ENCODE data around the gene CTU2.
A peak's percentile ranks its signal among the peaks of the same experiment; 100 is the strongest.

The CTU2 gene

DNA sequence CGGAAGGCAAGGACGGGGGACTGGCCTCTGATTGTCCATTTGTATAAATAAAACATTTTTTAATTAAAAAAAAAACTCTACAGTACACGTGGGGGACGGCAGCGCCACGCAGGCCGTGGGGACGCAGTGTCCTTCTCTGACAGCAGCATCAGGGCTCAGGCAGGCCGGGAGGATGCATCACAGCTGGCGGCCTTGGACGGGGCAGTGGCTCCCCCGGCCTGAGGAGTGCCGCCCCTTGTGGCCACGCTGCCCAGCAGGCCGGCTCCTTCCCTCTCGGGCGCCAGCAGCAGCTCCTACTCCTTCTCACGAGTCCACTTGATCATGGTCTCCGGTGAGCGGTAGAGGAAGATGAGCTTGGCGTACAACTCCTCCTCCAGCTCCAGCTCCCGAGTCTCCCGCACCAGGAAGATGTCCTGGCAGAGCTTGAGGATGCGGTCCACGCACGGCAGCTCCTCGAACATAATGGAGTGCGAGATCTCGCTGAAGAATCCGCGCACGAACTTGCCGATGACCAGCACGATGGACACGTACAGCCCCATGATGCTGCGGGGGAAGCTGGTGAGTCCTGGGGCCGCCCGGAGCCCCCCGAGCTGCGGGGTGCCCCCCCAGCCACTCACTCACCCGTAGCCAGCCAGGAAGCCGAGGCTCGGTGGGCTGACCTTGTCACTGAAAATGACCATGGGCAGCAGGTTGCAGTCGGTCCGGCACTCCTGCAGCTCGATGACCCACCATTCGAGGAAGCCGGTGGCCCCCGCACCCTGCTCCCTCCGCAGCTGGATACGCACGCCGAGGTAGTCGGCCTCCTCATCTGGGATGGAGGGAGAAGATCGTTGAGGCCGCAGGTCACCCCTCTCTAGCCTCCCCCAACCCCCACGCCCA lies 9.2 kb downstream of the CTU2 start:
- DNase-seq = no peak

DNA sequence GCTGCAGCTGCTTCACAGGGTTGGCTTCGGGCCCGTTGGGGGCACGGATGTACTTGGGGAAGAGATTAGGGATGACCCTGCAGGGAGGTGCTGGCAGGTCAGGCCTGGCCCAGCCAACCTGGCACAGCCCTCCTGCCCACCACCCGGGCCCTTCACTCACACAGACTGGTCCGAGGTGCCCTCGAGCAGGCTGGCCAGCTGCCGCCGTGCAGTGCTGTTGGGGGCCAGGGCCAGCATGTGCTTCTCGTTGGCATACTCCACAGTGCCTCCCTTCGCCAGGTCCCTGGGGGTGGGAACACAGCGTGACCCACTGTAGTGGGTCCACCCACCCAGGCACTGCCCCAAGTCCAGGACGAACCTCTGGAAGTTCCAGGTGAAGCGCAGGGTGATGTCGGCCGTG lies 9.9 kb downstream of the CTU2 start:
- no peak for DNase-seq

- DNase-seq = no peak
These were observed 10.3 kb downstream of the CTU2 start for GRCh38 chr16:88716601-88717001.

DNA sequence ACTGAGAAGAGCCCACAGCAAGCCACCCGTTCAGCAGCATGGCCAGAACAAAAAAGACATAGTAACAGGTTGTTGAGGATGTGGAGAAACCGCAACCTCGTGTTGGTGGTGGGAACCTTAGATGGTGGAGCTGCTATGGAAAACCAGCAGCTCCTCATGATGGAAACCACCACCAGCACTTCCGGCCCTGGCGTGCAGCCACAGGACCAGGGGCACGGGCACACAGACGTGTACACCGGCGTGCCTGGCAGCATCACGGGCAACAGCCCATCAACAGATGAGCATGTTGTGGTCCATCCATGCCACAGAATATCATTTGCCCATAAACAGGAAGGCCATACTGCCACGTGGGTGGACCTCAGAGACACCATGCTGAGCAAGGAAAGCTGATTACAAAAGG lies 11.9 kb downstream of the CTU2 start:
- DNase-seq = no peak

DNA sequence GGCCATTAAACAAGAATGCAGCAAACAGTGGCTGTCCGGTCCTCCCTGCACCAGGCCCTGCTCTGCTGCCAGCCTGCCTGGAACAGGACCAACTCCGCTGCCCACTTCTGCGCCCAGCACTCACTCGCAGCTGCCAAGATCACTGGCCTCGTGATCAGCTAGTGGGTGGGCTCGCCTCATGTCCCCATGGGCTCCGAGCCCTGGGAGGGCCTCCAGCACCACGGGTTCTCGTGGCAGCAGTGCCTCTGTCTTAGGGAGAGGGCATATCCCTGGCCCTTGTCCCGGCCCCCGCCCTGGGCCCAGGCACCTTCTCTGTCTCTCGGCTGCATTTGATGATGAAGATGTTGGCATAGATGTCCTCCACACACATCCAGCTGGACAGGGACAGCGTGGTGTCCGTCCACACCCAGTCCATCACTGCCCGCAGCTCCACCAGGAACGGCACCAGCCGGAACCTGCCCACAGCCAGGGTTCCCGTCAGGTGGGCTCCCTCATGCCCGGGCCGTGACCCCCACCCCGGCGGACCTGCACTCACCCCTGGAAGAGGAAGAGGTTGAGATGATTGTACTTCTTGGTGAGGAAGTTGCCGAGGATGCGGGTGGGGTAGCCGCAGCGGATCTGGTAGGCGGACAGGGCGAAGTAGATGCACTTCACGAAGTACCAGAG lies 13.1 kb downstream of the CTU2 start:
- DNase-seq = no peak

GRCh38 chr16:88719933-88720296 lies 13.6 kb downstream of the CTU2 start:
- no peak for DNase-seq

GRCh38 chr16:88720396-88720970 lies 14.2 kb downstream of the CTU2 start:
- DNase-seq = no peak

DNA sequence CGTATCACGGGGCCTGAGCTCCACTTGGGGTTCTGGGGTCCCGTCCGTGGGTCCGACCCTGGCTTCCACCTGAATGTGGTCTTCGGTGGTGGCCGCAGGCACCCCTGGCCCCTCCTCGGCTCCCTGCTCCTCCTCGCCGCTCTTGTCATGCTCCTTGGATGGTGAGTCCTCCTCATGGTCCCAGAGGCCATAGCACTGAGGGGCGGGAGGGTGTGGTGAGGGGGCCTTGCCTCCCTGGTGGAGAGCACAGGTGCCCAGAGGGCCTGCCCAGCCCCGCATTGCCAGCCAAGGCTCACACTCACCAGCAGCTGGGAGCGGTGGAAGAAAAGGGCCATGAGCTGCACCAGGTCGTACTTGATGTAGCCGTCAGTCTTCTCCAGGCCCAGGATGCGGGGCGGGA lies 14.9 kb downstream of the CTU2 start:
- no peak for DNase-seq

DNA sequence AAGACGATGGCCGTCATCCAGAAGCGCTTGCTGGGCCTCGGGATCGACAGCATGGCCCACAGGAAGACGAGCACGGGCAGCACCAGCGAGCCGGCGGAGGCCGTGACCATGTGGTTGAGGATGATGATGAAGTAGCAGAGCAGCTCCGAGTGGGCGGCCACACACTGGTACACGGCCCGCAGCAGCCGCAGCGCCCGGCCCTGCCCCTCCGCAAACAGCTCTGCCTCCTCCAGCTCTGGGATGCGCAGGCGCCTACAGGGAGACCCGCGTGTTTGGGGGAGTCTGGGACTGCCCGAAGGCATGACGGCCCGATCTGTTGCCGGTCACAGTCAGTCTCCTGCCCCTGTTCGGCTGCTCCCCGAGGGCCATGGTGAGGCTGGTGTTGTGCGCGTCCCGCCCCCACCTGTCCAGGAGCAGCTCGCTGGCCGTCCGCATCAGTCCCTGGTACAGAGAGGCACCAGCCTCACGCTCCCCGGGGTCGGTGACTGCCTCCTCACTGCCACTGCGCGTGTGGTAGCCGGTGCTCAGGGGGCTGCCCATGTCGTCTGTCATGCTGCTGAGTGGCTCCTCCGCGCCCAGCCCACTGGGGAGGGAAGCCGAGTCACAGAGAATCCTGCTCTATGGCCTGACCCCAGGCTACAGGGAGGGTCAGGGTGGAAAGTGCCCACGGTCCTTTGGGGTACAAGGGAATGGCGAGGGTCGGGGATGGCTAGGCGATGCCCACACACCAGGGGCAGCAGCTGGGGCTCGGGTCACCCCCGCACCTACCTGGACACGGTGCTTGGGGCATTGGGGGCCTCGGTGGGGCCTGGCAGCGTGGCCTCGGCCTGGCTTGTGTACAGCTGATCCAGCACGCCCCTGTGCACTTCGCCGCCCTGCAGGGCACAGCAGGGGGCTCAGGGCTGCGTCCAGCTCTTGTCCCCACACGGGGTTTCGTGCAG lies 15.8 kb downstream of the CTU2 start:
- no peak for DNase-seq

- DNase-seq = no peak
These were observed 16.6 kb downstream of the CTU2 start for GRCh38 chr16:88722784-88723506.

DNA sequence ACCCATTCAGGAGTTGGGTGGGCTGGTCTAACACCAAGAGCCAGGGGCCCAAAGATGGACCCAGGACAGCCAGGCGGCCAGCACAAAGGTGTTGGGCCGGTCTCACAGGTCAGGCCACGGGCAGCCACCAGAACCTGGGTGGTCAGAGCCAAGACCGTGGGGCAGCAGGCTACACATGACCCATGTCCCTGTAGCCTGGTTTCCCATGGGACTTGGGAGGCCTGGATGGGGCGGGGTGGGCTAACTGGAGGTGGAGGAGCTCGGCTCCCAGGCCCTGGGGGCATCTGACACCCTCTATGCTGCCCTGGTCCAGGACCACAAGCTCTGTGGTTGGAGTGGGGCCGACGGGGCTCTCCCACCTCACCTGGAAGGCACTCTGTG lies 17.2 kb downstream of the CTU2 start:
- no peak for DNase-seq

DNA sequence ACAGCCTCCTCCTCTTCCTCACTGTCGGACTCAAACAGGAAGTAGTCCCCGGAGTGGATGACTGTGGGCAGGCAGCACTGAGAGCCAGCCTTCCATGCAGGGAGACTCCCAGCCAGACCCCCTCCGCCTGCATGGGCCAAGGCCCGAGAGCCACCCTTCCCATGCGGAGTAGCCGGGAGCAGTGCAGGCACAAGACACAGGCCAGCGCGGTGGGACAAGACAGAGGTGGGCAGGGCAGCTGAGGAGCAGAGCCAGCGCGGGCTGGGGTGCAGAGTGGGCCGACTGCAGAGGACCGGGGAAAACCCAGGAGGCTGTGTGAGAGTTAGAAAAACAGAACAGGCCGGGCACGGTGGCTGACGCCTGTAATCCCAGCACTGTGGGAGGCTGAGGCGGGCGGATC lies 17.6 kb downstream of the CTU2 start:
- DNase-seq = no peak

GRCh38 chr16:88724855-88725555 lies 18.7 kb downstream of the CTU2 start:
- DNase-seq = no peak

- DNase-seq = no peak
These were observed 19.5 kb downstream of the CTU2 start for GRCh38 chr16:88725609-88726407.

DNA sequence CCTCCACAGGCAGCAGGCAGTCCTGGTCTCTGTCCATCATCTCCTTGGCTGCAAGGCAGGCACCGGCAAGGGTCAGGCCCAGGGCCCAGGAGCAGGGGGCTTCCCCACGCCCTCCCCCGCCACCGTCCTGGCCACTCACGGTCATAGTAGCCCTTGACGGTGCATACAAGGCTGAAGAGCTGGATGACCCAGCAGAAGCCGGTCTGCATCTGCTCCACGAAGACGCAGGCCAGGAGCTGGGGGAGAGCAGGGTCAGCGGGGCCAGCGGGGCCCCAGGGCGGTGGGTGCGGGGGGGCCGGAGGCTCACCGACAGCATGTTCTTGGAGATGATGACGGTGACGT lies 20.1 kb downstream of the CTU2 start:
- no peak for DNase-seq

DNA sequence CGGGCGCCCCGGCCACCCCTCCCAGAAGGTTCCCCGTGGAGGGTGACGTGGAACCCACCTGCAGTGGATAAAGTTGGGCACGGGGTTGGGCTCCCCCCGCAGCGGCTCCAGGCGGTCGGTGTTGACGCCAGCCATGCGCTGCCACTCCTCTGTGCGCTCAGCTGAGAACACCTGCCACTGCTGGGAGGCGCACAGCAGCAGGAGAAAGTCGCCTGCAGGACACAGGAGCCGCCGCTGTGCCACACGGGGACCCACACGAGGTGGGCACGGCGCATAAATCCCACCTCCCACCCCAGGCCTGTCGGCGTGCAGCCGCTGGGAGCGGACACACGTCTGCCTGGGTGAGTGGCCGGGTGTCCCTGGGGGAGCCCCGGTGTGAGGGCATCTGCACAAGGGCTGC lies 20.7 kb downstream of the CTU2 start:
- DNase-seq = no peak

DNA sequence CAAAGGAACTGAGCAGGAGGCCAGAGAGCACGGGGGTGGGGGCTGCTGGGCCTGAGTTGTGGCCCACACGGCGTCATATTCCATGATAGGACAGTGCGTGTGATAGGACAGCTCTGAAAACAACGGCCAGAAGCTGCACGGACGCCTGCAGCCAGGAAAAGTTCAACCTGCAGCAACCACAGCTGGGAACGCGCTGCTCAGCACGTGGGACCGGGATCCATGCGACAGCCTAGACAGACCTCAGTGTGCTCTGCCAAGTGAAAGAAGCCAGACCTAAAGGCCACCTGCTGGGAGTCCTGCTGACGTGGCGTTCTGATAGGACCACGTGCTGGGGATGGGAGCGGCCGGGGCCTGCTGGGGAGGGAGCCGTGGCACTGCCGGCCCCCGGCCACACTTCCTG lies 21.6 kb downstream of the CTU2 start:
- no peak for DNase-seq

- DNase-seq = peak; percentile 64
These were observed 24.6 kb downstream of the CTU2 start for GRCh38 chr16:88730632-88731607.

- no peak for DNase-seq
These were observed 25.4 kb downstream of the CTU2 start for GRCh38 chr16:88731699-88732098.
